ENCODE measurements around the gene WBP1. TPM values are rescaled to one million over a fixed set of nuclear protein-coding genes. Genes with fewer than 3 reads are reported as not detected.

WBP1 gene
- total and polyA plus RNA-seq, 2 donors (not counting 3 experiments of a cell fraction or from before 2014, with no cell fraction given), result 50.5 to 209 TPM

DNA sequence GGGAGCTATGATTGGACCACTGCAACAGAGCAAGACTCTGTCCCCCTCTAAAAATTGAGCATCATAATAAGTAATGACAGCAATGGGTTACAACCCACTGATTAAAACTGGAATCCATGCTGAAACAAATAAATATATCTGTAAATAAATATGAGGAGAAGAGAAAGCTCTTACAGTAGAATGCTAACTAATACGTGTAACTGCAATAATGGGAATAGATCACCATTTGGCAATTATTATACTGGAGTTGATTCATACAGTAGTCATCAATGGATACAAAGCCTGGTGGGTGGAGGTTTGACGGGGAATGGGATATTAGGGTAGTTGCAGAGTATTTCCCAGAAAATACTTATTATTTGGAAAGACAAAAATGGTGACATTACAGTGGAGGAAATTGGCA lies 9.5 kb upstream of the WBP1 start:
- dilution Hi-C loops (cut with MboI; ENCODE audit: extremely low pct_ligation_motif_present, low sequenced_read_pairs), result no loop called here
- CTCF ChIA-PET, result interaction anchor here (1.0 kb wide), 1 partner anchor 9 kb away, joined by 3 read pairs; no protein-coding TSS in a partner anchor

More for the DNA sequence above, 9.5 kb upstream of the WBP1 start:
- POLR2A ChIA-PET, result no interaction called here
- intact Hi-C loops (cut with micrococcal nuclease), result no loop called here
- FAIRE-seq (no peak), DNase-seq (ENCODE audit: low read depth, low spot score) (no peak)
- Histone ChIP-seq H3K4me1 (ENCODE audit: control insufficient read depth, extremely low read depth, insufficient read depth, low read length) (peaks cover 7% of the 10 kb centered on the region), H3K9me1 (replicated peaks; ENCODE audit: control insufficient read depth, extremely low read depth, insufficient read depth, low read length) (no peaks in the 10 kb centered on the region), H3K36me3 (ENCODE audit: control insufficient read depth in 2 of 2, extremely low read depth in 1 of 2, insufficient read depth in 2 of 2, low read length in 2 of 2) (no peaks in the 10 kb centered on the region), H3K4me2 (ENCODE audit: insufficient read depth, low read length) (no peak overlapping the region), H3K79me2 (ENCODE audit: control insufficient read depth, insufficient read depth, low read length) (no peaks in the 10 kb centered on the region), H3K27me3 (ENCODE audit: control insufficient read depth in 2 of 2, insufficient read depth in 2 of 2, low read length in 2 of 2) (peaks cover 13 to 17% of the 10 kb centered on the region in 2 experiments), H2AFZ (ENCODE audit: low read depth, low read length) (no peak overlapping the region), H3K27ac (ENCODE audit: insufficient read depth, low read depth, low read length) (no peak overlapping the region), H3K4me3 (replicated peaks in 1 of 3; ENCODE audit: insufficient read depth in 1 of 3, low read depth in 1 of 3, low read length in 3 of 3) (no peak overlapping the region), H3K9me3 (replicated peaks; ENCODE audit: control insufficient read depth, insufficient read depth, low read length) (no peaks in the 10 kb centered on the region), H3K9ac (replicated peaks; ENCODE audit: extremely low read depth, insufficient read depth, low read length) (no peak overlapping the region), H4K20me1 (replicated peaks; ENCODE audit: control insufficient read depth, extremely low read depth, insufficient read depth, low read length) (no peaks in the 10 kb centered on the region)
- TF ChIP-seq, protein P1, sequence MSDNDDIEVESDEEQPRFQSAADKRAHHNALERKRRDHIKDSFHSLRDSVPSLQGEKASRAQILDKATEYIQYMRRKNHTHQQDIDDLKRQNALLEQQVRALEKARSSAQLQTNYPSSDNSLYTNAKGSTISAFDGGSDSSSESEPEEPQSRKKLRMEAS (IDR thresholded peaks at IDR 0.05; ENCODE audit: insufficient read depth, insufficient read length), result no peak
- TF ChIP-seq MYC (IDR thresholded peaks at IDR 0.05; ENCODE audit: low read depth, low read length) (no peak), FOS (IDR thresholded peaks at IDR 0.05; ENCODE audit: borderline replicate concordance, insufficient read depth, low read length) (no peak), JUN (IDR thresholded peaks at IDR 0.05; ENCODE audit: borderline replicate concordance, insufficient read depth, insufficient read length, low read depth) (no peak), POLR2AphosphoS5 (IDR thresholded peaks at IDR 0.05; ENCODE audit: insufficient read depth, low read depth, low read length) (no peak), EZH2 (IDR thresholded peaks at IDR 0.05; ENCODE audit: borderline replicate concordance, low read depth, low read length, severe bottlenecking) (no peak), POLR2A (IDR thresholded peaks at IDR 0.05; ENCODE audit: low read depth, low read length) (no peak), GATA2 (IDR thresholded peaks at IDR 0.05; ENCODE audit: insufficient read depth, insufficient read length, low read depth, low read length) (no peak)
- TF ChIP-seq, protein P2, sequence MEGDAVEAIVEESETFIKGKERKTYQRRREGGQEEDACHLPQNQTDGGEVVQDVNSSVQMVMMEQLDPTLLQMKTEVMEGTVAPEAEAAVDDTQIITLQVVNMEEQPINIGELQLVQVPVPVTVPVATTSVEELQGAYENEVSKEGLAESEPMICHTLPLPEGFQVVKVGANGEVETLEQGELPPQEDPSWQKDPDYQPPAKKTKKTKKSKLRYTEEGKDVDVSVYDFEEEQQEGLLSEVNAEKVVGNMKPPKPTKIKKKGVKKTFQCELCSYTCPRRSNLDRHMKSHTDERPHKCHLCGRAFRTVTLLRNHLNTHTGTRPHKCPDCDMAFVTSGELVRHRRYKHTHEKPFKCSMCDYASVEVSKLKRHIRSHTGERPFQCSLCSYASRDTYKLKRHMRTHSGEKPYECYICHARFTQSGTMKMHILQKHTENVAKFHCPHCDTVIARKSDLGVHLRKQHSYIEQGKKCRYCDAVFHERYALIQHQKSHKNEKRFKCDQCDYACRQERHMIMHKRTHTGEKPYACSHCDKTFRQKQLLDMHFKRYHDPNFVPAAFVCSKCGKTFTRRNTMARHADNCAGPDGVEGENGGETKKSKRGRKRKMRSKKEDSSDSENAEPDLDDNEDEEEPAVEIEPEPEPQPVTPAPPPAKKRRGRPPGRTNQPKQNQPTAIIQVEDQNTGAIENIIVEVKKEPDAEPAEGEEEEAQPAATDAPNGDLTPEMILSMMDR (IDR thresholded peaks at IDR 0.05; ENCODE audit: extremely low read depth in 1 of 2, insufficient read depth in 1 of 2, low read depth in 1 of 2, low read length in 2 of 2), result no peak
- no TSS peak for BruUV-seq (replicated peaks)

Data from endothelial cell of umbilical vein (primary cell).